ENCODE data around the gene CDHR5.

The CDHR5 gene

GRCh38 chr11:640021-640706, 15.4 kb upstream of the CDHR5 start:
- WGBS, 2 donors (ENCODE audit: extremely low coverage in 2 of 2, insufficient read length in 2 of 2, insufficient replicate concordance in 1 of 2): no CpG with 5 or more reads among the region's 69 CpGs
- no peak for DNase-seq (ENCODE audit: low spot score)

GRCh38 chr11:639332-639955, 14.7 kb upstream of the CDHR5 start:
- H3K4ac ChIP-seq (ENCODE audit: low read length): peak overlapping the region; percentile 100
- peak overlapping the region; percentile 99 for H2AK5ac ChIP-seq (ENCODE audit: low read depth, low read length)
- peak overlapping the region; percentile 100 for H3K18ac ChIP-seq (ENCODE audit: low read length)
- H3K4me3 ChIP-seq (ENCODE audit: low read length in 2 of 2): peak overlapping the region in 1 of 2 donors; percentile 69
- H3K4me1 ChIP-seq (ENCODE audit: control insufficient read depth in 2 of 2, insufficient read depth in 1 of 2, low read depth in 1 of 2, low read length in 2 of 2): peaks cover 21 to 23% of the 10 kb centered on the region in 2 donors
- WGBS, 2 donors (ENCODE audit: extremely low coverage in 2 of 2, insufficient read length in 2 of 2, insufficient replicate concordance in 1 of 2): no CpG with 5 or more reads among the region's 80 CpGs
- H2BK5ac ChIP-seq (ENCODE audit: low read length): peak overlapping the region; percentile 99
- H3K4me2 ChIP-seq (ENCODE audit: insufficient read depth, low read length, poor library complexity, severe bottlenecking): peak overlapping the region; percentile 66
- no peak for DNase-seq (ENCODE audit: low spot score)
- H4K8ac ChIP-seq (ENCODE audit: low read depth, low read length): peak overlapping the region; percentile 65
- H2BK12ac ChIP-seq (ENCODE audit: low read length): peak overlapping the region; percentile 100
- peak overlapping the region; percentile 98 for H2BK15ac ChIP-seq (ENCODE audit: low read length)
- peaks cover 5 to 33% of the 10 kb centered on the region in 2 donors for H3K36me3 ChIP-seq (replicated peaks in 1 of 2; ENCODE audit: control insufficient read depth in 2 of 2, insufficient read depth in 2 of 2, low read length in 2 of 2)
- peak overlapping the region; percentile 92 for H4K91ac ChIP-seq (ENCODE audit: low read depth, low read length, poor library complexity)
- peak overlapping the region; percentile 94 for H3K9ac ChIP-seq (ENCODE audit: low read depth, low read length, poor library complexity)
- H3K23ac ChIP-seq (ENCODE audit: low read depth, low read length, poor library complexity): peak overlapping the region; percentile 95
- H3K14ac ChIP-seq (ENCODE audit: low read length): peak overlapping the region; percentile 99
- H3K27me3 ChIP-seq (ENCODE audit: control insufficient read depth in 3 of 3, insufficient read depth in 3 of 3, low read depth in 1 of 3, low read length in 3 of 3): peaks cover 0 to 23% (median 7%) of the 10 kb centered on the region in 3 experiments
- peaks cover 0 to 4% of the 10 kb centered on the region in 2 donors for H3K9me3 ChIP-seq (replicated peaks in 1 of 2; ENCODE audit: control insufficient read depth in 2 of 2, insufficient read depth in 1 of 2, low read depth in 1 of 2, low read length in 2 of 2)
- H2AFZ ChIP-seq (ENCODE audit: low read length): no peak overlapping the region
- peaks cover 10% of the 10 kb centered on the region for H3K79me1 ChIP-seq (ENCODE audit: low read depth, low read length)
- peak overlapping the region; percentile 87 for H2BK120ac ChIP-seq (ENCODE audit: low read depth, low read length)
- H3K27ac ChIP-seq (replicated peaks; ENCODE audit: low read length): peak overlapping the region; percentile 99

More at GRCh38 chr11:640021-640706, 15.4 kb upstream of the CDHR5 start:
- H3K4ac ChIP-seq (ENCODE audit: low read length): no peak overlapping the region
- no peak overlapping the region for H4K91ac ChIP-seq (ENCODE audit: low read depth, low read length, poor library complexity)
- H2BK15ac ChIP-seq (ENCODE audit: low read length): peak overlapping the region; percentile 98
- H3K27me3 ChIP-seq (ENCODE audit: control insufficient read depth in 3 of 3, insufficient read depth in 3 of 3, low read depth in 1 of 3, low read length in 3 of 3): peaks cover 0 to 23% (median 7%) of the 10 kb centered on the region in 3 experiments
- peak overlapping the region; percentile 99 for H2AK5ac ChIP-seq (ENCODE audit: low read depth, low read length)
- peak overlapping the region; percentile 94 for H3K14ac ChIP-seq (ENCODE audit: low read length)
- H3K9ac ChIP-seq (ENCODE audit: low read depth, low read length, poor library complexity): peak overlapping the region; percentile 53
- H4K8ac ChIP-seq (ENCODE audit: low read depth, low read length): no peak overlapping the region
- peak overlapping the region; percentile 88 for H2BK12ac ChIP-seq (ENCODE audit: low read length)
- peak overlapping the region; percentile 87 for H2BK120ac ChIP-seq (ENCODE audit: low read depth, low read length)
- no peak overlapping the region for H3K4me3 ChIP-seq (ENCODE audit: low read length in 2 of 2)
- peaks cover 0 to 6% of the 10 kb centered on the region in 2 donors for H3K9me3 ChIP-seq (replicated peaks in 1 of 2; ENCODE audit: control insufficient read depth in 2 of 2, insufficient read depth in 1 of 2, low read depth in 1 of 2, low read length in 2 of 2)
- H3K4me2 ChIP-seq (ENCODE audit: insufficient read depth, low read length, poor library complexity, severe bottlenecking): peak overlapping the region; percentile 18
- H3K23ac ChIP-seq (ENCODE audit: low read depth, low read length, poor library complexity): peak overlapping the region; percentile 93
- H3K27ac ChIP-seq (replicated peaks; ENCODE audit: low read length): no peak overlapping the region
- peaks cover 13% of the 10 kb centered on the region for H3K79me1 ChIP-seq (ENCODE audit: low read depth, low read length)
- H2AFZ ChIP-seq (ENCODE audit: low read length): no peak overlapping the region
- H2BK5ac ChIP-seq (ENCODE audit: low read length): peak overlapping the region; percentile 99
- H3K18ac ChIP-seq (ENCODE audit: low read length): peak overlapping the region; percentile 98
- H3K4me1 ChIP-seq (ENCODE audit: control insufficient read depth in 2 of 2, insufficient read depth in 1 of 2, low read depth in 1 of 2, low read length in 2 of 2): peaks cover 21 to 23% of the 10 kb centered on the region in 2 donors
- H3K36me3 ChIP-seq (replicated peaks in 1 of 2; ENCODE audit: control insufficient read depth in 2 of 2, insufficient read depth in 2 of 2, low read length in 2 of 2): peaks cover 5 to 36% of the 10 kb centered on the region in 2 donors

GRCh38 chr11:638631-639331, 14.0 kb upstream of the CDHR5 start:
- H4K8ac ChIP-seq (ENCODE audit: low read depth, low read length): no peak overlapping the region
- H3K9ac ChIP-seq (ENCODE audit: low read depth, low read length, poor library complexity): peak overlapping the region; percentile 94
- peaks cover 0 to 3% of the 10 kb centered on the region in 2 donors for H3K9me3 ChIP-seq (replicated peaks in 1 of 2; ENCODE audit: control insufficient read depth in 2 of 2, insufficient read depth in 1 of 2, low read depth in 1 of 2, low read length in 2 of 2)
- H4K91ac ChIP-seq (ENCODE audit: low read depth, low read length, poor library complexity): peak overlapping the region; percentile 92
- DNase-seq (ENCODE audit: low spot score): peak; percentile 74
- peaks cover 21 to 23% of the 10 kb centered on the region in 2 donors for H3K4me1 ChIP-seq (ENCODE audit: control insufficient read depth in 2 of 2, insufficient read depth in 1 of 2, low read depth in 1 of 2, low read length in 2 of 2)
- no peak overlapping the region for H2AFZ ChIP-seq (ENCODE audit: low read length)
- H3K14ac ChIP-seq (ENCODE audit: low read length): no peak overlapping the region
- peak overlapping the region; percentile 95 for H3K23ac ChIP-seq (ENCODE audit: low read depth, low read length, poor library complexity)
- H3K27ac ChIP-seq (replicated peaks; ENCODE audit: low read length): peak overlapping the region; percentile 99
- peak overlapping the region; percentile 99 for H2AK5ac ChIP-seq (ENCODE audit: low read depth, low read length)
- H3K18ac ChIP-seq (ENCODE audit: low read length): peak overlapping the region; percentile 100
- peak overlapping the region; percentile 100 for H2BK12ac ChIP-seq (ENCODE audit: low read length)
- peak overlapping the region; percentile 98 for H3K4me2 ChIP-seq (ENCODE audit: insufficient read depth, low read length, poor library complexity, severe bottlenecking)
- peak overlapping the region; percentile 100 for H3K4ac ChIP-seq (ENCODE audit: low read length)
- WGBS, 2 donors (ENCODE audit: extremely low coverage in 2 of 2, insufficient read length in 2 of 2, insufficient replicate concordance in 1 of 2): no CpG with 5 or more reads among the region's 28 CpGs
- H2BK15ac ChIP-seq (ENCODE audit: low read length): peak overlapping the region; percentile 98
- H3K27me3 ChIP-seq (ENCODE audit: control insufficient read depth in 3 of 3, insufficient read depth in 3 of 3, low read depth in 1 of 3, low read length in 3 of 3): peaks cover 0 to 23% (median 7%) of the 10 kb centered on the region in 3 experiments
- peaks cover 10% of the 10 kb centered on the region for H3K79me1 ChIP-seq (ENCODE audit: low read depth, low read length)
- H3K4me3 ChIP-seq (ENCODE audit: low read length in 2 of 2): peak overlapping the region in 1 of 2 donors; percentile 69
- peak overlapping the region; percentile 99 for H2BK5ac ChIP-seq (ENCODE audit: low read length)
- H3K36me3 ChIP-seq (replicated peaks in 1 of 2; ENCODE audit: control insufficient read depth in 2 of 2, insufficient read depth in 2 of 2, low read length in 2 of 2): peaks cover 4 to 27% of the 10 kb centered on the region in 2 donors
- H2BK120ac ChIP-seq (ENCODE audit: low read depth, low read length): peak overlapping the region; percentile 87

Data from neuronal stem cell (in vitro differentiated cells).